RPMI7951 (cell line): ENCODE data around the gene EDA2R. TPM values are rescaled to one million over a fixed set of nuclear protein-coding genes. Genes with fewer than 3 reads are reported as not detected.

Experiments used
- DNase-seq: peaks from one replicate; pipeline ENCODE4 v3.0.0-alpha.2; 2012; ENCODE audit warnings: low read depth
- total RNA-seq: library from RNA; depleted of rRNA; stranded (reverse); fragments of >200 nt; shearing (Covaris generic); gene quantifications from 2 replicates; pipeline ENCODE4 v1.2.3, GENCODE V29; 2014; rRNA removed

Gene EDA2R
- total RNA-seq = 0.72 and 1.6 TPM in 2 replicates

GRCh38 chrX:66638591-66639500 lies at the start of gene EDA2R:
Gene EDA2R (minus strand): TSS chrX:66639078. CDS start chrX:66616020, 23,058 bp downstream.
- DNase-seq = peak; percentile 56

- peak; percentile 1 for DNase-seq
These were observed 45.3 kb upstream of the EDA2R start for GRCh38 chrX:66684196-66684595.

- DNase-seq = peak; percentile 28
These were observed 41.6 kb upstream of the EDA2R start for GRCh38 chrX:66680451-66680850.

- DNase-seq = peak; percentile 13
These were observed 38.6 kb upstream of the EDA2R start for GRCh38 chrX:66677430-66677829.

- DNase-seq = peak; percentile 66
These were observed 38.1 kb upstream of the EDA2R start for GRCh38 chrX:66676990-66677389.

GRCh38 chrX:66676413-66676812 lies 37.5 kb upstream of the EDA2R start:
- DNase-seq = peak; percentile 22

GRCh38 chrX:66675541-66675940 lies 36.7 kb upstream of the EDA2R start:
- no peak for DNase-seq

- DNase-seq = no peak
These were observed 35.6 kb upstream of the EDA2R start for GRCh38 chrX:66674506-66674905.

GRCh38 chrX:66672106-66672505 lies 33.2 kb upstream of the EDA2R start:
- peak; percentile 23 for DNase-seq

- no peak for DNase-seq
These were observed 15.5 kb upstream of the EDA2R start for GRCh38 chrX:66654411-66654810.

- peak; percentile 70 for DNase-seq
These were observed 3.5 kb downstream of the EDA2R start for GRCh38 chrX:66635360-66635759.

GRCh38 chrX:66634272-66634671 lies 4.6 kb downstream of the EDA2R start:
- no peak for DNase-seq

- DNase-seq = no peak
These were observed 5.3 kb downstream of the EDA2R start for GRCh38 chrX:66633541-66633940.

GRCh38 chrX:66632981-66633380 lies 5.9 kb downstream of the EDA2R start:
- no peak for DNase-seq

GRCh38 chrX:66632473-66632872 lies 6.4 kb downstream of the EDA2R start:
- DNase-seq = no peak

- DNase-seq = no peak
These were observed 13.4 kb downstream of the EDA2R start for GRCh38 chrX:66625525-66625924.

- no peak for DNase-seq
These were observed 16.7 kb downstream of the EDA2R start for GRCh38 chrX:66622209-66622608.

- no peak for DNase-seq
These were observed 21.9 kb downstream of the EDA2R start for GRCh38 chrX:66616944-66617343.

- DNase-seq = no peak
These were observed 36.4 kb downstream of the EDA2R start for GRCh38 chrX:66602381-66602938.

GRCh38 chrX:66601522-66601921 lies 37.4 kb downstream of the EDA2R start:
- DNase-seq = no peak

- DNase-seq = no peak
These were observed 59.7 kb downstream of the EDA2R start for GRCh38 chrX:66579219-66579618.

GRCh38 chrX:66553973-66554372 lies 84.9 kb downstream of the EDA2R start:
- no peak for DNase-seq

- DNase-seq = no peak
These were observed 91.0 kb downstream of the EDA2R start for GRCh38 chrX:66547847-66548369.
